Measurements from ENCODE around the gene MPC1L. TPM values are rescaled to one million over a fixed set of nuclear protein-coding genes. Genes with fewer than 3 reads are reported as not detected.

Gene MPC1L
- total RNA-seq, 4 donors from 2014 or later: not detected

DNA sequence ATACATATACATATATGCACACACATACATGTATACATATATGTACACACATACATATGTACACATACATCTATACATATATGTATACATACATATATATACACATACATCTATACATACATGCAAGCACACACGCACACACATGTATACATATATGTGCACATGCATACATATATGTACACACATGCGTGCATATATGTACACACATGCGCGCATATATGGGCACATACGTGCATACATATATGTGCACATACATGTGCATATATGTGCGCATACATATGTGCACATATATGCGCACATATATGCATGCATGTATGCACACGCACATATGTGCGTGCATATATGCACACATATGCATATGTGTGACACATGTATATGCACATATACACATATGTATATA, 7.3 kb upstream of the MPC1L start:
- Histone ChIP-seq H3K27me3 (no peaks in the 10 kb centered on the region), H3K4me1 (no peaks in the 10 kb centered on the region), H3K36me3 (no peaks in the 10 kb centered on the region), H3K27ac (no peak overlapping the region), H3K4me3 (replicated peaks in 1 of 3) (no peak overlapping the region), H3K9me3 (no peaks in the 10 kb centered on the region)
- WGBS, 2 donors: 77 to 79% methylated on average over 9 of the region's 9 CpGs
- TF ChIP-seq, protein P1, sequence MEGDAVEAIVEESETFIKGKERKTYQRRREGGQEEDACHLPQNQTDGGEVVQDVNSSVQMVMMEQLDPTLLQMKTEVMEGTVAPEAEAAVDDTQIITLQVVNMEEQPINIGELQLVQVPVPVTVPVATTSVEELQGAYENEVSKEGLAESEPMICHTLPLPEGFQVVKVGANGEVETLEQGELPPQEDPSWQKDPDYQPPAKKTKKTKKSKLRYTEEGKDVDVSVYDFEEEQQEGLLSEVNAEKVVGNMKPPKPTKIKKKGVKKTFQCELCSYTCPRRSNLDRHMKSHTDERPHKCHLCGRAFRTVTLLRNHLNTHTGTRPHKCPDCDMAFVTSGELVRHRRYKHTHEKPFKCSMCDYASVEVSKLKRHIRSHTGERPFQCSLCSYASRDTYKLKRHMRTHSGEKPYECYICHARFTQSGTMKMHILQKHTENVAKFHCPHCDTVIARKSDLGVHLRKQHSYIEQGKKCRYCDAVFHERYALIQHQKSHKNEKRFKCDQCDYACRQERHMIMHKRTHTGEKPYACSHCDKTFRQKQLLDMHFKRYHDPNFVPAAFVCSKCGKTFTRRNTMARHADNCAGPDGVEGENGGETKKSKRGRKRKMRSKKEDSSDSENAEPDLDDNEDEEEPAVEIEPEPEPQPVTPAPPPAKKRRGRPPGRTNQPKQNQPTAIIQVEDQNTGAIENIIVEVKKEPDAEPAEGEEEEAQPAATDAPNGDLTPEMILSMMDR (IDR thresholded peaks at IDR 0.05): no peak
- TF ChIP-seq POLR2A (IDR thresholded peaks at IDR 0.05): no peak
- DNase-seq: no peak
- intact Hi-C loops (cut with DNase I): no loop called here

DNA sequence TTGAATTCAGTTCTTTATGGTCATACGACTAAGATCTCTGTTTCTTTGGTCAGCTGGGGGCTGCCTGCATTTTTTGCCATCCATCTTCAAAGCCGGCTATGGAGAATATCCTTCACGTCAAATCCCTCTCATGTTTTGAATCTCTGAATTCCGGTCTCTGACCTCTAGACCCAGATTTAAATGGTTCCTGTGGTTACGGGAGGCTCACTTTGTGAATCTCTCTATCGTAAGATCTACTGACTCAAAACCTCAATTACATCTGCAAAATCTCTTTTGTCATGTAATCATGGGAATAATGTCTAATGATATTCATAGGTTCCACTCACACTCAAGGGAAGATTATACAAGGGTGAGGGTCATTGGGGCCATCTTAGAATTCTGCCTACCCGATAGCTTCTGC, 5.7 kb upstream of the MPC1L start:
- H3K4me1 ChIP-seq: no peaks in the 10 kb centered on the region
- no peak overlapping the region for H3K27ac ChIP-seq
- no peaks in the 10 kb centered on the region for H3K27me3 ChIP-seq
- DNase-seq: no peak
- intact Hi-C loops (cut with DNase I): no loop called here
- H3K9me3 ChIP-seq: no peaks in the 10 kb centered on the region
- TF ChIP-seq, protein P1 (IDR thresholded peaks at IDR 0.05): no peak
- TF ChIP-seq POLR2A (IDR thresholded peaks at IDR 0.05): no peak
- H3K4me3 ChIP-seq (replicated peaks in 1 of 3): no peak overlapping the region
- H3K36me3 ChIP-seq: no peaks in the 10 kb centered on the region
- WGBS, 2 donors: 89 to 92% methylated on average over 7 of the region's 7 CpGs

DNA sequence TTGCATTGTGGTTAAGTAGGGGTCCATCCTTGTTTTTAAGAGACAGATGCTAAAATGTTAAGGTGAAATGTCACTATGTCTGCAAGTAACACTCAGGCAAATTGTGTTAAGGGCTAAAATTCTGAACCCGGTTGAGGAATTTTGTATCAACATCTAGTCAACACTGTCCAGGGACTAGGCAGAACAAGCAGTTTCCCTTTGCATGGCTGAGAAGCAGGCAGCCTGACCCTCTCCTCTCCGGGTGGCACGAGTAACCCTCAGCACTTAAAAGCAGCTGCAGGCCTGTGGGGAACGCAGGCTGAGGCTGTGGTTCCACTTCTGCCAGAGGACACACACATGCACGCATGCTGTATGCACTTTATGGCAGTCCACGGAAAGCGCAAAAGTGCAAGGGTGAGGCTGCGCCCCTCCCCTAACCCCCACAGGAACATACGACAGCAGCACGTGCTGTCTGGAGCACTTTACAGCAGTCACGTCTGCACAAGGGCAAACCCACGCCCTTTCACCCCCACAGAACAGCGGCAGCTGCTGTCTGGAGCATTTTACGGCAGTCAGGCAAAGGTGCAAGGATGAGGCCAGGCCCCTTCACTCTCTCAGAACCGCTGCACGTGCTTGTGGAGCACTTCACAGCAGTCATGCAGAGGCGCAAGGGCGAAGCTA, 619 bp upstream of the MPC1L start:
- H3K9me3 ChIP-seq: no peaks in the 10 kb centered on the region
- no peaks in the 10 kb centered on the region for H3K27me3 ChIP-seq
- DNase-seq: no peak
- no peaks in the 10 kb centered on the region for H3K4me1 ChIP-seq
- intact Hi-C loops (cut with DNase I): no loop called here
- peaks cover 0 to 3% of the 10 kb centered on the region in 2 donors for H3K36me3 ChIP-seq
- WGBS, 2 donors: 63 to 67% methylated on average over 2 to 8 of the region's 18 CpGs
- H3K4me3 ChIP-seq (replicated peaks in 1 of 3): no peak overlapping the region
- no peak overlapping the region for H3K27ac ChIP-seq
- TF ChIP-seq POLR2A (IDR thresholded peaks at IDR 0.05): no peak
- TF ChIP-seq, protein P1 (IDR thresholded peaks at IDR 0.05): no peak

DNA sequence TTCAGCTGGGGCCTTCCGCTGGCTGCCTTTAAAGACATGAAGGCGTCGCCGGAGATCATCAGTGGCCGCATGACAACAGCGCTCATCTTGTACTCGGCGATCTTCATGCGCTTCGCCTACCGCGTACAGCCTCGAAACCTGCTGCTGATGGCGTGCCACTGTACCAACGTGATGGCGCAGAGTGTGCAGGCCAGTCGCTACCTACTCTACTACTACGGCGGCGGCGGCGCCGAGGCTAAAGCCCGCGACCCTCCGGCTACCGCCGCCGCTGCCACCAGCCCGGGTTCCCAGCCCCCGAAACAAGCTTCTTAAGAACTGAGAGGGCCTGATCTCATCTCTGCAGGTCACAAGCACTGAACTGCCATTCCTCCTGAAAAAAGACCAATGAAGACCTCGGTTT, 437 bp downstream of the MPC1L start:
- no peak overlapping the region for H3K4me3 ChIP-seq (replicated peaks in 1 of 3)
- H3K36me3 ChIP-seq: peaks cover 0 to 8% of the 10 kb centered on the region in 2 donors
- DNase-seq: no peak
- H3K9me3 ChIP-seq: no peaks in the 10 kb centered on the region
- WGBS, 2 donors: 80 to 96% methylated on average over 15 to 17 of the region's 32 CpGs
- no peaks in the 10 kb centered on the region for H3K27me3 ChIP-seq
- H3K27ac ChIP-seq: no peak overlapping the region
- TF ChIP-seq, protein P1 (IDR thresholded peaks at IDR 0.05): no peak
- no peak for TF ChIP-seq POLR2A (IDR thresholded peaks at IDR 0.05)
- intact Hi-C loops (cut with DNase I): no loop called here
- no peaks in the 10 kb centered on the region for H3K4me1 ChIP-seq

DNA sequence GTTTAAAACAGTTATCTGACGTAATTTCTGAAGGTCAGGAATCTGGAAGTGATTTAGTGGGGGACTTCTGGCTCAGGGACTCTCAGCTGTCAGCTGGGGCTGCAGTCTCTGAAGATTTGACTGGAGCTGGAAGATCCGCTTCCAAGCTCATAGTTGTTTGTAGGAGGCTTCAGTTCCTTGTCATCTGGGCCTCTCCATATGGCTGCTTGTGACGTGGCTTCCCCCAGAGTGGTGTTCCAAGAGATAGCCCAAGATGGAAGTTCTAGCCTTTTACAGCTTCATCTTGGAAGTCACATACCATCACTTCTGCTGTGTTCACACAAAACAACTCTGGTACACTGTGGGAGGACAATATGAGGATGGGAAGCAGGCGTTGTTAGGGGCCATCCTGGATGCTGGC, 2.1 kb downstream of the MPC1L start:
- Histone ChIP-seq H3K9me3 (no peaks in the 10 kb centered on the region), H3K4me3 (replicated peaks in 1 of 3) (no peak overlapping the region), H3K27ac (no peak overlapping the region), H3K27me3 (no peaks in the 10 kb centered on the region), H3K4me1 (no peaks in the 10 kb centered on the region), H3K36me3 (peaks cover 0 to 22% of the 10 kb centered on the region in 2 donors)
- no peak for TF ChIP-seq POLR2A (IDR thresholded peaks at IDR 0.05)
- TF ChIP-seq, protein P1 (IDR thresholded peaks at IDR 0.05): no peak
- no peak for DNase-seq
- intact Hi-C loops (cut with DNase I): no loop called here
- WGBS, 2 donors: 83 to 90% methylated on average over 3 to 4 of the region's 4 CpGs
